ENCODE measurements around the gene UGT2A2. TPM values are rescaled to one million over a fixed set of nuclear protein-coding genes. Genes with fewer than 3 reads are reported as not detected.

UGT2A2 gene
- total and polyA plus RNA-seq, 10 of the 15 experiments (the other 5 are each of a cell fraction or from before 2014, with no cell fraction given): 0.18 TPM; not detected in 9

GRCh38 chr4:69583543-69583942, 55.9 kb downstream of the UGT2A2 start:
- no peak overlapping the region for H3K4me2 ChIP-seq (ENCODE audit: control insufficient read depth, insufficient read depth)
- no peak for ATAC-seq
- no TSS peak for BruUV-seq (replicated peaks)
- H3K79me2 ChIP-seq (ENCODE audit: control insufficient read depth, insufficient read depth, low read length): no peaks in the 10 kb centered on the region
- no peaks in the 10 kb centered on the region for H3K9me3 ChIP-seq (replicated peaks; ENCODE audit: control insufficient read depth, insufficient read depth, low read length)
- no peaks in the 10 kb centered on the region for H3K27me3 ChIP-seq (replicated peaks in 1 of 2; ENCODE audit: control insufficient read depth in 2 of 2, insufficient read depth in 2 of 2, low read length in 1 of 2)
- in situ Hi-C loops (cut with MboI) (no loop called here), intact Hi-C loops (cut with micrococcal nuclease; ENCODE audit: unreplicated experiment) (no loop called here)
- SMC1A ChIA-PET (ENCODE audit: uncharacterized antibody, unreplicated experiment): no interaction called here
- no peak overlapping the region for H3K27ac ChIP-seq (ENCODE audit: control insufficient read depth, insufficient read depth)
- RAD21 ChIA-PET (ENCODE audit: unreplicated experiment): no interaction called here
- H3K4me3 ChIP-seq: no peak overlapping the region
- FAIRE-seq: no peak
- POLR2A ChIA-PET: no interaction called here
- no peak overlapping the region for H2AFZ ChIP-seq (ENCODE audit: control insufficient read depth, low read depth, low read length)
- no peak for DNase-seq (ENCODE audit: low read depth, low spot score)
- no peaks in the 10 kb centered on the region for H4K20me1 ChIP-seq (ENCODE audit: control insufficient read depth, insufficient read depth)
- no peak overlapping the region for H3K9ac ChIP-seq (ENCODE audit: control insufficient read depth, insufficient read depth, low read length)
- CTCF ChIA-PET: interaction anchor here (0.7 kb wide), 1 partner anchor 12 kb away, joined by 3 read pairs; no protein-coding TSS in a partner anchor
- no peaks in the 10 kb centered on the region for H3K36me3 ChIP-seq (ENCODE audit: control insufficient read depth in 2 of 2, insufficient read depth in 2 of 2, low read length in 1 of 2)
- H3K4me1 ChIP-seq (ENCODE audit: control insufficient read depth, insufficient read depth, low read length): no peaks in the 10 kb centered on the region
- 0% methylated on average over 2 of the region's 2 CpGs for WGBS (ENCODE audit: insufficient coverage, insufficient replicate concordance, low lambda C conversion rate, missing lambda C conversion rate)
- TF ChIP-seq PAX5 (IDR thresholded peaks at IDR 0.05; ENCODE audit: borderline replicate concordance, low read depth, low read length): no peak
- no peak for TF ChIP-seq MTA2 (IDR thresholded peaks at IDR 0.05; ENCODE audit: low read depth)
- no peak for TF ChIP-seq MLLT1 (IDR thresholded peaks at IDR 0.05)
- no peak for TF ChIP-seq GATAD2B (conservative IDR thresholded peaks at IDR 0.05; ENCODE audit: low read depth)
- no peak for TF ChIP-seq TBL1XR1 (IDR thresholded peaks at IDR 0.05; ENCODE audit: low read depth, low read length)
- TF ChIP-seq ZNF384 (IDR thresholded peaks at IDR 0.05; ENCODE audit: borderline replicate concordance, low read depth, low read length): no peak
- TF ChIP-seq ZNF592 (IDR thresholded peaks at IDR 0.05): no peak
- TF ChIP-seq FOXM1 (IDR thresholded peaks at IDR 0.05; ENCODE audit: low read depth, low read length): no peak
- TF ChIP-seq SKIL (IDR thresholded peaks at IDR 0.05; ENCODE audit: low read depth, poor library complexity, severe bottlenecking): no peak
- TF ChIP-seq SREBF1 (IDR thresholded peaks at IDR 0.05; ENCODE audit: low read length): no peak
- TF ChIP-seq, protein P1, sequence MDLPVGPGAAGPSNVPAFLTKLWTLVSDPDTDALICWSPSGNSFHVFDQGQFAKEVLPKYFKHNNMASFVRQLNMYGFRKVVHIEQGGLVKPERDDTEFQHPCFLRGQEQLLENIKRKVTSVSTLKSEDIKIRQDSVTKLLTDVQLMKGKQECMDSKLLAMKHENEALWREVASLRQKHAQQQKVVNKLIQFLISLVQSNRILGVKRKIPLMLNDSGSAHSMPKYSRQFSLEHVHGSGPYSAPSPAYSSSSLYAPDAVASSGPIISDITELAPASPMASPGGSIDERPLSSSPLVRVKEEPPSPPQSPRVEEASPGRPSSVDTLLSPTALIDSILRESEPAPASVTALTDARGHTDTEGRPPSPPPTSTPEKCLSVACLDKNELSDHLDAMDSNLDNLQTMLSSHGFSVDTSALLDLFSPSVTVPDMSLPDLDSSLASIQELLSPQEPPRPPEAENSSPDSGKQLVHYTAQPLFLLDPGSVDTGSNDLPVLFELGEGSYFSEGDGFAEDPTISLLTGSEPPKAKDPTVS (IDR thresholded peaks at IDR 0.05; ENCODE audit: low read depth, low read length): no peak
- TF ChIP-seq NR2C1 (IDR thresholded peaks at IDR 0.05): no peak
